ENCODE data around the gene LRRC43.
"Not testable (repeated sequence)": the region's sequence is repeated elsewhere in the genome, so short reads cannot be mapped to it uniquely, and the experiment has no call there.

Gene LRRC43

DNA sequence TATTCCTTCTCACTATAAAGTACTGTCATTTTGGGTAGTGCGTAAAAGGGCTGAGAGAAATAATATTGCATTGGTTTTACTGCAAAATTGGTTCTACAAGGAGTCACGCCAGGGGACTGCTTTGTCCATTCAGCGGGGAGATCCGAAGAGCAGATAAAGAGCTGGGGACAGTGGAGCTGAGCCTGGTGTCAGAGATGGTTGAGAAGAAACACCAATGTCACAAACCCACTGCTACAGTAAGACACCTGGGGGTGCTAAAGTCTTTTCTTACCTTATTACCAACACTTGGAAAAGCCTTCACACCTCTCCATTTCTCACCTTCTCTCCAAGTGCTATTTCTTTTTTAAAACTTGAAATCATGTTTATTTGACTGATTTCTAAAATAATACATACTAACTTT, 23.0 kb upstream of the LRRC43 start:
- DNase-seq, result no peak

DNA sequence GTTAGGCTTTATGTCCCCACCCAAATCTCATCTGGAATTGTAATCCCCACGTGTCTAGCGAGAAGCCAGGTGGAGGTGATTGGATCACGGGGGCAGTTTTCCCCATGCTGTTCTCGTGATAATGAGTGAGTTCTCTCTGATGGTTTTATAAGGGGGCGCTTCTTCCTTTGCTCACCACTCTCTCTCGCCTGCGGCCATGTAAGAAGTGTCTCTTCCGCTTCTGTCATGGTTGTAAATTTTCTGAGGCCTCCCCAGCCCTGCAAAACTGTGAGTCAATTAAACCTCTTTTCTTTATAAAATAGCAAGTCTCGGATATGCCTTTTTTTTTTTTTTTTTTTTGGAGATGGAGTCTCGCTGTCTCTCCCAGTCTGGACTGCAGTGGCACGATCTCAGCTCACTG, 22.2 kb upstream of the LRRC43 start:
- DNase-seq, result no peak

DNA sequence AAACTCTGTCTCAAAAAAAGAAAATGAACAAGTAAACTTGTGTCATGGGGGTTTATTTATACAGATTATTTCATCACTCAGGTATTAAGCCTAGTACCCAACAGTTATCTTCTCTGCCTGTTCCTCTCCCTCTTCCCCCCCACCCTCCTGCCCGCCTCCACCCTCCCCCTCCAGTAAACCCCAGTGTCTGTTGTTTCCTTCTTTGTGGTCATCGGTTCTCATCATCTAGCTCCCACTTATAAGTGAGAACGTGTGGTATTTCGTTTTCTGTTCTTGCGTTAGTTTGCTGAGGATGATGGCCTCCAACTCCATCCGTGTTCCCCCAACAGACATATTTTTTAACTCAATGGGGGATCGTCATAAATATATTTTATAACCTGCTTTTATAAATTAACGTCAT, 21.2 kb upstream of the LRRC43 start:
- DNase-seq, result no peak

DNA sequence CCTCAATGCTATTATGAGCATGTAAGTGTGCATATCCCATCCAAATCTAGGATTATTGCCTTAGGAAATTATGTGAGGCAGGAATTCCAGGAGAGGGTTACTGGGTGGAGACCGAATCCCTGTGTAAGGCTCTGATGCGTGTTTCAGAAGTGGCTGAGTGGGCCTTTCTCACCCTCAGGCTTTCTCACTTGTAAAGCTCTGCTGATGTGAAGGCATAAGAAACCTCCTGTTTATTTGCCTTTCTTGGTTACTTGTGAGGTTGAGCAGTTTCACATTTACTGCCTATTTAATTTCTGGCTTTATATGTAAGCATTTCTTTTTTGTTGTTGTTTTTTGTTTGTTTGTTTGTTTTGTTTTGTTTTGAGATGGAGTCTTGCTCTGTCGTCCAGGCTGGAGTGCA, 19.9 kb upstream of the LRRC43 start:
- DNase-seq, result no peak

DNA sequence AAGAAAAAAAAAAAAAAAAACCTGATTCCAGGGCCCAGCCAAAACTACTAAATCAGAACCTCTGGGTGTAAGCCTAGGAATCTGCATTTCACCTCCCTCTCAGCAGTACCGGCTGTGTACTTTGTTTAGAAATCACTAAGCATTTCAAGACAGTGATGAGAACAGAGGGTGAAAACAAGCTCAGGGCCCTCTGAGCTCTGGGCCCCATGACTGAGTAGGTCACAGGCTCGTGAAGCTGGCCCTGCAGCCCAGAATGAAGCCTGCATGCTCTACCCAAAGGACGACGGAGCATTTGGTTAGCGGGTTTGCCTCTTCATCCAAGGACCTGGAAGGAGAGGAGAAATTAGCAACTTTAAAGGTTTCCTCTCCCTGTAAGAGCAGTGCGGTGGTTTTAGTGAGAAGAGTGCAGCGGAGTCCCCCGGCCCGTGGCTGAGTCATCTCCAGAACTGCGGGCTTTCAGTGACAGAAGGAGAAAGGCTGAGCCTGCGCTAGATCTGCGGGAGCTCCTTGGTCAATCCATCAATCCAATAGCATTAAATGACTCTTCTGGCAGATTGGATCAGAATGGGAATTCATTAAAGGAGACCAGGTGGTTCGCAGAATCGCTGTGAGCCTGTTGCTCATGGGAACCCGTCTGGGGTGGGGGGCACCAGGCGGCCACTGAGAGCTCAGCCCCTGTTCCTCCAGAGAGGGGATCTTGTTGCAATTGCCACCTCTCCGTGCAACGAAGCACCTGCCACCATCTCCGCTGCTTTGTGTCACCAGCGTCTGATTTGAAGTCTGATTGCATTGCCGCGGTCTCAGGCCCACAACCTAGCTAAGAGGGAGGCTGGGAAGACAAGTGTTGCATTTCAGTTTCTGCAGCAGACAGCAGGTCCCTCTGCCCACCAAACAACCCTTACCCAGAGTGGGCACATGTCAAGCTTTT, 16.2 kb upstream of the LRRC43 start:
- no peak for DNase-seq

DNA sequence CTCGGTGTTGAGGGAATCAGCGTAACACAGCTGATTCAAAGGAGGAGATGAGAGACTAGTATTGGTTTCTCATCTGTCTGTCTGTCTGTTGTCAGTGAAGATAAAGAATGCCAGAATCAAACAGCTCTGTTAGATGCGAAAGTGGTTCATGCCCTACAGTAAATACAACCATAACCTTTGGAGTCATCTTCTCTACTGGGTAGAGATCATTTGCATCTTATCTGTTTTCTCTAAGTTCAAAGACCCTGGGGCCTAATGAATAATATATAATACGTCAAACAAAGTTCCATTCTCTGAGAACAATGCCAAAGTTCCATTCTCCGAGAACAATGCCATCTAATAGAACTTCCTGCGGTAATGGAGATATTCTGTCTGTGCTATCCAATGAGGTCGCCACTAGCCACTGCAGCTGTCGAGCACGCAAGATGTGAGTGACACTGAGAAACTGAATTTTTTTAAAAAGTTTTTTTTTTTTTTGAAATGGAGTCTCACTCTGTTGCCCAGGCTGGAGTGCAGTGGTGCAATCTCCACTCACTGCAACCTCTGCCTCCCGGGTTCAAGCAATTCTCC, 15.5 kb upstream of the LRRC43 start:
- DNase-seq, result no peak

DNA sequence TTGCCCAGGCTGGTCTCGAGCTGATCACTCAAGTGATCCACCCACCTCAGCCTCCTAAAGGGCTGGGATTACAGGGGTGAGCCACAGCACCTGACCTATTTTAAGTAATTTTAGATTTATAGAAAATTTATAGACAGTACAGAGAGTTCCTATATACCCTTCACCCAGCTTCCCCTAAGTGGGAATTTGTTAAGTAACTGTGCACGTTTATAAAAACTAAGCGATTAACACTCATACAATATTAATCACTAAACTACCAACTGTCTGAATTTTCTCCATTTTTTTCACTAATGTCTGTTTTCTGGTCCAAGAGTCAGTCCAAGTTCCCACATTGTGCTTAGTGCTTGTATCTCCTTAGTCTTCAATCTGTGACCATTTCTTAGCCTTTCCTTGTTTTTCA, 14.4 kb upstream of the LRRC43 start:
- DNase-seq, result no peak

DNA sequence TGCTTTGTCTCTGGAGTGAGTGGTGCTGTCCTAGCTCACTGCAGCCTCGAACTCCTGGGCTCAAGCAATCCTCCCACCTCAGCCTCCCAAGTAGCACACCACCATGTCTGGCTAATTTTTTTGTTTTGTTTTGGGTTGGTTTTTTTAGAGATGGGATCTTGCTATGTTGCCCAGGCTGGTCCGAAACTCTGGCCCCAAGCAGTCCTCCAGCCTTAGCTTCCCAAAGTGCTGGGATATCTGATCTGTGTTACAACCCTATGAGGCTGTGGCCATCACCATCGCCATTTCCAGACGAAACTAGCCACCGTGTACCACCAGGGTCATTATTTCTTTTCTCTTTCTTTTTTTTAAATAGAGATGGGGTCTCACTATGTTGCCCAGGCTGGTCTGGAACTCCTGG, 11.5 kb upstream of the LRRC43 start:
- DNase-seq, result no peak

DNA sequence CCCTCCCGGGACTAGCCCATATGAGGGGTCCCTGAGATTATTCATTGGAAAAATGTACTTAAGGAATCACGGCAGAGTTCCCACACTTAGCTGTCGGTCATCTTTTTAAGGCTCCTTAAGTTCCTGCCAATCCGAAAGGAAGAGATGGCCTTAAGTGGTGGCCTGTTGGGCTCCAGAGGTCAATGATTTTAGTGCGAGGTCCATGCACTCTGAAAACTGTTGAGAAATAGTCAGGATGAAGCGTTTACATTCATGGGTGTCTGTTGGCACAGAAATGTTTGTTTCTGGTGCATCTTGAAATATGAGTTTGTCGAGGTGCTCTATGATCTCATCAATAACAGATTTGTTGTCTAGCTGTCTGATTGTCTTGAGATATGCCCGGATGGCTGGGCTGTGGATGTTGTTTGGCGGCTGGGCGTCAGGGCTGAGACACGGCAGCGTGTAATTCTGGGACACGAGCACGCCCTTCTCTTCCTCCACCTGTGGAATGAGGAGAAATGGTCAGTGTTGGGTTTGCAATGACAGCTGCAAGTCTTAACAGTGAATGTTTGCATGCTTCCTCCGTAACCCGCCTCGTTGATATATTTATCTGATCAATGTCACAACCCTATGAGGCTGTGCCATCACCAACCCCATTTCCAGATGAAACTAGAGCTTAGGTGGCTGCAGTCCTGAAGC, 10.5 kb upstream of the LRRC43 start:
- no peak for DNase-seq

DNA sequence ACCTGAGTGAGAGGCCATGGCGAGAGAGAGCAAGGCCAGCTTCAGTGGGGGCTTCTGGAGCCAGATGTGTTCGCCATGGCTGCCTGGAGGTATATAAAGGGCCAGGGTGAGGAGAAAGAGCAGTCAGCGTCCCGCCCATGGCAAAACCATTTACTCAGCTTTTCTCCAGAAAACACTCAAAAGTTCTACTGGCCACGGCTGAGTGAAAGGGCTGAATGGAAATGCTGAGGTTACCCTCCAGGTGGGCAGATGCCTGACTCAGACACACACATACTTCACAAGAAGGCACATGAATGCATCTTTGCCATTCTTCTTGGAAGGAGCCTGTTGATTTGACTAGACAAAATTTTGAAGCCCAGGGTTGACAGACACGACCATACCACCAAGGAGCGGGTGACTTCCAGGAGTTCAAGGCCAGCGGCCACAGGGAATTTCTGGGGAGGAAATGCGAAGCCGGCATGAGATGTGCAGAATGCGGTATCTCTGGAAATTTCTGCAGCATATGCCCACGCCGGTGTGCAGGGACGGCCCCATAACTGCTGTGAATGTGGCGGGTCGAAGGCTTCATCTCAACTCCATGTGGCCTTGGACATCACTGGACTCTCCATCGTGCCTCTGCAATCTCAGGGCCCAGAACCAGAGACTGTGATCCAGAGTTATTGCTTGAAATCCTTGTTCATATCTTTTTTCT, 8.6 kb upstream of the LRRC43 start, which contains the start of gene IL31:
TSS of gene IL31 (minus strand) at position 67 of the 691 bp plus-strand sequence. CDS start at position 18, 49 bp downstream.
- no peak for DNase-seq

DNA sequence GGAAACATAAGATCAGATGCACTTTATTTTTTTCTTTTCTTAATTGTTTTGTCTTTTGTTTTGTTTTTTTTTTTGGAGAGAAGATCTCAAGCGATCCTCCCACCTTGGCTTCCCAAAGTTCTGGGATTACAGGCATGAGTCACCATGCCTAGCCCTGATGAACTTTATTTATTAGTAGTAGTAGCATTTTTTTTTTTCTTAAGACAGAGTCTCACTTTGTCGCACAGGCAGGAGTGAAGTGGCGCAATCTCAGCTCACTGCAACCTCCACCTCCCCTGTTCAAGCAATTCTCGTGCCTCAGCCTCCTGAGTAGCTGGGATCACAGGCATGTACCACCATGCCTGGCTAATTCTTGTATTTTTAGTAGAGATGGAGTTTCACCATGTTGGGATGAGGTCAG, 6.5 kb upstream of the LRRC43 start:
- DNase-seq, result not testable (repeated sequence)

DNA sequence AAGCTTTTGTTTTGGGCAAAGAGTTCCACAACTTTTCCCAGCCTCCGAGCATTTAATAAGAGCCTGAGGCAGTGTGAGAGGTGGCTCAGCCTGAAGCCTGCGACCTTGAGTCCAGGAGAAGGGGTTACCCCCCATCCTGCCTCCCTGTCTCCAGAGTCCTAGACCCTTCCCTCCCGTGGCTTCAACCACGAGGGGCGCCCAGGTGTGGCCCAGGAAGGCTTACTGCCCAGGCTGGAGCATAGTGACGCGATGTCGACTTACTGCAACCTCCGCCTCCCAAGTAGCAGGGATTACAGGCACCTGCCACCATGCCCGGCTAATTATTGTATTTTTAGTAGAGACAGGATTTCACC, 641 bp downstream of the LRRC43 start:
- DNase-seq, result no peak

DNA sequence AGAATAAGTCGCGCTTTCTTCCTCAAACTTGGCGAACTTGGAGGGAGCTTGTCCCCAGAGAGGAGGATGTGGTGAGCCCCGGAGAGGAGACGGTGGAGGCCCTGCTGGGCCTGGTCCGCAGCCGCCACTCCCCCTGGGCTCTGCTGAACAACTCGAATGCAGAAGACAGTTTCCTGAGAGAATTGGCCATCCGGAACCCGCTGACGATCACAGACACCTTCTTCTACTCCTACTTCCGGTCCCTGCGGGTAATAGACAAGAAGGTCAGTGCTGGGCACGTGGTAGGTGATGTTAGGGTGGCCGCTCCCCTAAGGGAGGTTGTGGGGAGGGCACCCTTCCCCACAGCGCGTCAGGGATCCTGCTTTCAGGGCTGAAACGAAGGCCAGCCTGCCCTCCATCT, 1.6 kb downstream of the LRRC43 start:
- no peak for DNase-seq

DNA sequence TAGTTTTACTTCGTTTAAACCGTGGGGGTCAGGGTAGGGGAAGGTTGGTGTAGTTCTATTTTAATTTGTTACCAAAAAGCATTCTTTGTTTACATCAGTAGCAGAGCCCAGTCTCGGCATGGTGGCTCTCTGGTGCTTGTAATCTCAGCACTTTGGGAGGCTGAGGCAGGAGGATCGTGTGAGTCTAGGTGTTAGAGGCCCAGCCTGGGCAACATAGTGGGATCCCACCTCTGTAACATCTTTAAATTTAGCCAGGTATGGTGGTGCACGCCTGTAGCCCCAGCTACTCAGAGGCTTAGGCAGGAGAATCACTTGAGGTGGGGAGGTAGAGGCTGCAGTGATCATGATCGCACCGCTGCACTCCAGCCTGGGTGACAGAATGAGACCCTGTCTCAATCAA, 2.2 kb downstream of the LRRC43 start:
- no peak for DNase-seq

DNA sequence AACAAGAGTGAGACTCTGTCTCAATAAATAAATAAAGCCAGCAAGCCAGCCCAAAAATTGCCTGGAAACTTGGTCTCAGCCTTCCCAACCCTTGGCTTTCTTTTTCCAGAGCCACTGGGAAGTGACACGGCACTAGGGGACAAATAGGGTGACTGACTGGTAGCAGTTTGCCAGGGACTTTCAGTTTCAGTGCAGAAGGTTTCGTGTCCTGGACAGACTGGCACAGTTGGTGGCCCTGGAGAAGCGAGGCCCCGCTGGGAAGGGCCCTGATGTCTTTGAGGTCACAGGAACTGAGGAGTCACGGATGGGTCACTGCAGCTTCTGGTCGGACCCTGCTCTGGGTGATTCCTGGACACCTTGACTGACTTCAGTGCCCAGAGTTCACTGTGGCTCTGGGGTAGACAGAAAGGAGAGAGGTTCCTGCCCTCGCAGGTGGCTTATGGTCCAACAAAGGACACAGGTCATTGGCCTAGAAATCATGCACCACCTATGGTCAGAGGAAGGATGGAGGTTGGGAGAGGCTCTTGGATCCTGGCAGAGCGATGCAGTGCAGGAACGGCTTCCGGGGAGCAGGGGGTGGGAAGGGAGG, 2.7 kb downstream of the LRRC43 start:
- DNase-seq, result no peak

DNA sequence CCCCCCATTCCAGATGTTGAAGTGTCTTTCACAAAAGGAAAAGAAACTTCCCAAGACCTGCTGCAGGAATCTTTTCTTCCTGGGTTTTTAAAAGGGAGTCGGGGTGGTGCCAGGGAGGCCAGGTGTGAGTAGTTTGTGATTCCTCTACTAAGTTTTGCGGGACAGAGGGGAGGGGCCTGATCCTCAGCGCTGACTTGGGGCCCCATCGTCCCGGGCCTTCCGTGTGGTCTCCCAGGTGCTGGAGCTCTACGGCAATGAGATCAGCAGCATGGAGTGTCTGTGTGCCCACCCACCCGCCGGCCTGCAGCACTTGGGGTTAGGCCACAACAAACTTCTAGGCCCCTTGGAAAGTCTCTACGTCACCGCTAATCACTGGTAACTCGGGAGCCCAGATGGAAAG, 4.5 kb downstream of the LRRC43 start:
- no peak for DNase-seq

DNA sequence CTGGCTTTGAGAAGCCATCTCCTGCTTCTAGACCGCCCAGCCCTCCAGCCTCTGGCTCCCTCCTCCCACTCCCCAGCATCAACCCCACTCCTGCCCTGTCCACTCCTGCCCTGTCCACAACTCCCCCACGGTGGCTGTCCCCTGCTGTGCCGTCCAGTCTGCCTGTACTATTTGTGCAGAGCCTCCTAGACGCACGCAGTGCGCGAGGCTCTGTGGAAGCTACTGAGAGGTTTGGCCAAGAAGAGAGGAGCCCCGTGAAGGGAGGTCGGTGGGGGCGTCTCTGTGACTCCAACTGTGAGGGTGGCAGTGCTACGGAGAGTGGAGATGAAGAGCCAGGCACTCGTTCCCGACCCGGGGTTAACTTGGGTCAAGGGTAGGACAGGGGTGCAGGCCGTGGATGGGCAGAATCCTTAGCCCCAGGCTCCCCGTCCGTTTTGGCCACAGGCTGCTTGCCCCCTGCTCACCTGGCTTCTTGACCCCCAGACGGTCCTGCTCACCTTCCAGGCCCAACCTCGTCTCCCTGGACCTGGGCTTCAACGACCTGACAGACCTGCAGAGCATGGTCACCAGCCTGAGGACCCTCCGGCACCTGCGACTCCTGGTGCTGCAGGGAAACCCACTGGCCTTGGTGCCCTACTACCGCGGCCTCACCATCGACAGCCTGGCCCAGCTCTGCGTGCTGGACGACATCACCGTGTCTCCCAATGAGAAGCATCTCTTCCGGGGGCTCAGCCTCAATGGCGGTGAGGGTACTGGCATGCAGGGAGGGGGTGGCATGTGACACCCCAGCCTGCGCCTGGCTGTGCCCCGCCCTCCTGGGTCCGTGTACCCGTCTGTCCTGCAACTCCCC, 6.9 kb downstream of the LRRC43 start:
- no peak for DNase-seq

DNA sequence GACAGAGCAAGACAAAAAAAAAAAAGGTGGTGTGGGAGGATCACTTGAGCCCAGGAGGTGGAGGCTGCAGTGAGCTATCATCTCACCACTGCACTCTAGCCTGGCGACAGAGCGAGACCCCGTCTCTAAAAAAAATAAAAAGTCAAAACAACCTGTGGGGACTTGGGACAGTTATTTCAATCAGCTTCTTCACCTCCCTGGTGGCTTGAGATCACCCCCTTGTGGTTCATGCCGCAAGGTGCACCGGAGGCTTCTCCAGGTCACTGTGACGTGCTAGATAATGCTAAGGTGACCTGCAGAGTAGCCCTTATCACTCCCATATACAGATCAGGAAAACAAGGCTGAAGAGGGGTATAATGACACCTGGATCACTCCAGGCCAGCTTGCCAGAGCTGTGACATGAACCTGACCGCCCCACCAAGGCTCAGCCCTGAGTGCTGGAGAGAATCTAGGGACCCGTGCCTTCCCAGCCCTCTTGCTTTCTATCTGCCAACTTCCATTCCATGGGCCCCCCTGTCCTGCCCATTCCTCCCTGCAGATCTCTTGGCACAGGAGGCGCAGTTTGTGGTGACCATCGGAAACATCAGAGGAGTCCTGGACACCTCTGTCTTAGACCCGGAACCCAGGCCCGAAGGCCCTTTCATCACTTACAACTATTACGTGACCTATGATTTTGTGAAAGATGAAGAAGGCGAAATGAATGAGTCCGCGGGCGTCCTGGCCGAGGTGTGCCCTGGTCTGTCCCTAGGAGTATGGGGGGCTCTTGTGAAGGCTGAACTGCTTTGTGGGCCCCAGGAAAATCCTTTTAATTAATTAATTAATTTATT, 8.1 kb downstream of the LRRC43 start:
- DNase-seq, result no peak

DNA sequence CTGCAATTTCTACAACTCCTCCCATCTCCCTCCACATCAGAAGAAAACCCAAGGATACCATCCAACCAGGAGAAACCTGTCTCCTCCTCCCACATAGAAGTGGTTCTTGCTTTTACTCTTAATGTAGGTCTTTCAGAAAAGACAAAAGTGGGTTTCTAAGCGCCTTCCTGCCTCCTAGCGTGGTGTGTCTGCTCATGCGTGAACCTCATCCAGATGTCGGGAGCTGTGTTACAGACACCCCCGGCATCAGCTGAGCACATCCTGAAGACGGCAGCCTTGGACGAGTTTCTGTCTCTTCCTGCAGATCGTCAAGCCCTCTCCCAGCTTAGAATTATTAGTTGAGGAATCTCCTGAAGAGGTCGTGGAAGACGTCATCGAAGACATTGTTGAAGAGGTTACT, 9.5 kb downstream of the LRRC43 start:
- no peak for DNase-seq

DNA sequence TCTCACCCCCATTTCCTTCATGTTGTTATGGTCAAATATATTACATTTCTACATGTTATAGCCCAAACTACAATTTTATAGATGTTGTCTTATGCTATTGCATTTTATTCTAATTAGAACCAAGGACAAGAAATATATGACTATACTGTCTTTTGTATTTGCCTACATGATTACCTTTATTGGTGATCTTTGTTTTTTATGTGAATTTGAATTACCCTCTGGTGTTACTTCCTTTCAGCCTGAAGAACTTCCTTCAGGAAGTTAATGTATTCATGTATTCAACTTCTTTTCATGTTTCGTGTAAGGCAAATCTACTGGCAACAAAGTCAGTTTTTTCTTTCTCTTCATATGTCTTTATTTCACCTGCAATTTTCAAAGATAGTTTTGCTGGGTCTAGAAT, 11.9 kb downstream of the LRRC43 start:
- no peak for DNase-seq

DNA sequence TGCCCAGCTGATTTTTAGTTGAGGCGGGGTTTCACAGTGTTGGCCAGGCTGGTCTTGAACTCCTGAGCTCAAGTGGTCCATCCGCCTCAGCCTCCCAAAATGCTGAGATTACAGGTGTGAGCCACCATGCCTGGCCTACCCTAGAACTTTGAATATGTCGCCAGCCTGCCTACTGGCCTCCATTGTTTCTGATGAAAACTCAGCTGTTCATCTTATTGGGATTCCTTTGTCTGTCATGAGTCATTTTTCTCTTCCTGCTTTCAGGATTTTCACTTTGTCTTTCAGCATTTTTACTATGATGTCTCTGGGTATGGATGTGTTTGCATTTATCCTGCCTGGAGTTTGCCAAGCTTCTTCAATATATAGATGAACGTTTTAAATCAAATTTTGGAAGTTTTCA, 12.5 kb downstream of the LRRC43 start:
- no peak for DNase-seq

Measured in NCI-H1417 treated with DMSO at 0.1 percent for 48 hours (cell line).